ENCODE results near the gene POMT2. TPM values are rescaled to one million over a fixed set of nuclear protein-coding genes. Genes with fewer than 3 reads are reported as not detected.

The POMT2 gene
- total and polyA plus RNA-seq, 11 donors, result 7.0 to 27.6 (median 15.3) TPM

DNA sequence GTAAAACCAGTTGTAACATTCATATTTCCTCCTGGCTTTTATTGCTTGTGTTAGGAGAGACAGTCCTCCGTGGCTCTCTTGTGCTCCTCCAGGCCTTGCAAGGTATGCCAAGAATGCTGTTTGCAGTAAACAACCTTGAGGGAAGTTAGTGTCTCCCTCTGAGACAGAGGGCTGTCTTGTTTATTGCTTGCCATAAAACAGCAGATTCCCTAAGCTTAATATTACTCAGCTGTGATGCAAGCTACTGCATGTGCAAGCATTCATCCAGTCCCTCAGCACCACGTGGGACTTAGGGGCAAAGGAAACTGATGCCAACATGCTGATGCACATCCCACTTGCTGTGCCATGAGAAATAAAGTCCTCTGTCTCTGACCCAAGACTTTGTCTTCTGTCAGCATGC is 6.6 kb downstream of the POMT2 start:
- no peak for TF ChIP-seq POLR2A (IDR thresholded peaks at IDR 0.05)
- TF ChIP-seq CTCF (IDR thresholded peaks at IDR 0.05), result no peak
- H3K9me3 ChIP-seq, result no peaks in the 10 kb centered on the region
- peak overlapping the region in 1 of 12 donors; percentile 60 for H3K27ac ChIP-seq
- H3K36me3 ChIP-seq, result peaks cover 0 to 10% (median 0%) of the 10 kb centered on the region in 9 donors
- DNase-seq (no peak), ATAC-seq (no peak)
- WGBS, 4 donors, result 25 to 32% (median 29%) methylated on average over 2 of the region's 2 CpGs
- H3K27me3 ChIP-seq, result no peaks in the 10 kb centered on the region
- intact Hi-C loops (cut with DNase I), result loop anchor here in 8 of 10 donors (2.0 to 10.0 kb wide), 6 partner anchors 159 to 442 kb away; no protein-coding TSS in a partner anchor
- H3K4me1 ChIP-seq, result peaks cover 0 to 42% (median 15%) of the 10 kb centered on the region in 12 donors
- H3K4me3 ChIP-seq, result no peak overlapping the region

- H3K27ac ChIP-seq, result peak overlapping the region in 1 of 12 donors; percentile 60
- H3K36me3 ChIP-seq, result peaks cover 0 to 10% (median 0%) of the 10 kb centered on the region in 9 donors
- ATAC-seq (no peak), DNase-seq (no peak)
- 37 to 77% (median 51%) methylated on average over 1 of the region's 1 CpG for WGBS, 4 donors
- intact Hi-C loops (cut with DNase I), result loop anchor here in 7 of 10 donors (5.0 to 10.0 kb wide), 5 partner anchors 159 to 441 kb away; no protein-coding TSS in a partner anchor
- H3K4me3 ChIP-seq, result no peak overlapping the region
- H3K4me1 ChIP-seq, result peaks cover 0 to 41% (median 14%) of the 10 kb centered on the region in 12 donors
- TF ChIP-seq POLR2A (IDR thresholded peaks at IDR 0.05) (no peak), CTCF (IDR thresholded peaks at IDR 0.05) (no peak)
- H3K9me3 ChIP-seq, result no peaks in the 10 kb centered on the region
- no peaks in the 10 kb centered on the region for H3K27me3 ChIP-seq
These were observed 7.3 kb downstream of the POMT2 start for GRCh38 chr14:77313371-77313770.

GRCh38 chr14:77311217-77311616 is 9.5 kb downstream of the POMT2 start:
- WGBS, 4 donors, result 74 to 84% (median 78%) methylated on average over 2 of the region's 2 CpGs
- H3K4me3 ChIP-seq, result no peak overlapping the region
- TF ChIP-seq CTCF (IDR thresholded peaks at IDR 0.05) (no peak), POLR2A (IDR thresholded peaks at IDR 0.05) (no peak)
- no peak overlapping the region for H3K27ac ChIP-seq
- H3K27me3 ChIP-seq, result no peaks in the 10 kb centered on the region
- no peak for ATAC-seq
- H3K9me3 ChIP-seq, result no peaks in the 10 kb centered on the region
- H3K4me1 ChIP-seq, result peaks cover 0 to 32% (median 15%) of the 10 kb centered on the region in 12 donors
- no peak for DNase-seq
- intact Hi-C loops (cut with DNase I), result loop anchor here in 7 of 10 donors (5.0 to 10.0 kb wide), 5 partner anchors 156 to 439 kb away; no protein-coding TSS in a partner anchor
- peaks cover 0 to 10% (median 0%) of the 10 kb centered on the region in 9 donors for H3K36me3 ChIP-seq

- no peak for TF ChIP-seq POLR2A (IDR thresholded peaks at IDR 0.05)
- no peak for TF ChIP-seq CTCF (IDR thresholded peaks at IDR 0.05)
- H3K27me3 ChIP-seq, result no peaks in the 10 kb centered on the region
- no peak for DNase-seq
- intact Hi-C loops (cut with DNase I), result loop anchor here in 7 of 10 donors (5.0 to 10.0 kb wide), 5 partner anchors 155 to 438 kb away; no protein-coding TSS in a partner anchor
- no peaks in the 10 kb centered on the region for H3K9me3 ChIP-seq
- H3K4me1 ChIP-seq, result peaks cover 0 to 24% (median 10%) of the 10 kb centered on the region in 12 donors
- H3K4me3 ChIP-seq, result no peak overlapping the region
- WGBS, 4 donors, result 74 to 84% (median 82%) methylated on average over 4 of the region's 4 CpGs
- no peak for ATAC-seq
- peaks cover 0 to 22% (median 9%) of the 10 kb centered on the region in 9 donors for H3K36me3 ChIP-seq
- no peak overlapping the region for H3K27ac ChIP-seq
These were observed 10.7 kb downstream of the POMT2 start for GRCh38 chr14:77310026-77310425.

Data from heart left ventricle (tissue), 16 donors.